GM12891 (cell line): ENCODE results near the gene NKAIN2.
A peak's percentile ranks its signal among the peaks of the same experiment; 100 is the strongest.

Experiments
- DNase-seq: peaks from one replicate; pipeline ENCODE4 v3.0.0; 2011; ENCODE audit warnings: low spot score; ENCODE audit not compliant: insufficient read length
- FAIRE-seq: peaks from 2 replicates; lab custom pipeline; 2011; peaks lifted over from hg19 to GRCh38; lab: Jason Lieb, UNC
- PAX5 ChIP-seq: IDR thresholded peaks from 2 replicates; pipeline ENCODE4 v1.6.1; 2011; ENCODE audit warnings: low read length, moderate library complexity, mild to moderate bottlenecking; ENCODE audit not compliant: insufficient read depth, severe bottlenecking
- POLR2A ChIP-seq: IDR thresholded peaks from 2 replicates; pipeline ENCODE4 v1.6.1; 2011; ENCODE audit warnings: low read depth, low read length, control low read depth
- POLR2AphosphoS5 ChIP-seq: IDR thresholded peaks from 2 replicates; pipeline ENCODE4 v1.6.1; 2011; ENCODE audit warnings: low read depth, low read length, control low read depth
- POU2F2 ChIP-seq: IDR thresholded peaks from 2 replicates; pipeline ENCODE4 v1.6.1; 2011; ENCODE audit warnings: low read depth, mild to moderate bottlenecking, control low read depth, low read length, moderate library complexity
- SPI1 ChIP-seq: IDR thresholded peaks from 2 replicates; pipeline ENCODE4 v1.6.1; 2011; ENCODE audit warnings: low read depth, low read length, control low read depth
- TAF1 ChIP-seq: IDR thresholded peaks from 2 replicates; pipeline ENCODE4 v1.6.1; 2011; ENCODE audit warnings: low read depth, low read length, control low read depth

NKAIN2 gene

DNA sequence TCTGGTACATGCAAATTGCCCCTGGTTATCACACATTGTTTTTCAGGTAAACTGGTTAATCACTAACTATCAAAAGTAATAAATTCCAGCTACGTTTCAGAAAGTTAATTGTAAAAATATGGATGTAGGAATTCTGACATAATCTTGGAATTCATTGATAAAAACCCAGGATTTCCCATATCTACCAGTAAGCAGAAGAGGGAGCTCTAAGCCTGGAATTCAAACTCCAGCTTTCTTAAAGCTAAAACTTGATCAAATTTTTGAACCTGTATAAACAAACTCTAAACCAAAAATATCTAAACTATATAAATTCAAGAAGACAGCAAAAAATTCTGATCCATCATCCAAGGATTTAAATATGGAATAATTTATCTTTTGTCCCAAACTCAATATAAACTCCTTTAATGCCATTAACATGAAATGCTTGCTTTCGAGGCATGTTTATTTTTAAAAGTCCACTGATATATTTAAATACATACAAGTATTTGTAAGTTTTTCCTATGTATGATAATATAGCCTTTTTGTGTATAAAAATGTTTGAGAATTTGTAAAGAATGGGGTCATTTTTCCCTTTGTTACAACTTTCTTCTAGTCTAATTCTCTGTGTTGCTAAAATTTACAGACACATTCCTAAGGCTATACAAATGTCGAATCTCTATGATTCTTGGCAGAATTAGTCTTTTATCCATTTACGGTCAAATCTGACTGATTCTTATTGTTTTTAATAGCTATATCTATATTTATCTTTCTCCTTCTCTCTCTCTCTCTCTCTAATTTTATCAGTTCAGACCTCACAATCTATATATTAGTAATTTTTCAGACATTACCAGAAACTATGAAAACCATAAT, 1067.2 kb downstream of the NKAIN2 start:
- no peak for DNase-seq
- TF ChIP-seq SPI1 (no peak), PAX5 (no peak), POLR2AphosphoS5 (no peak), TAF1 (no peak), POLR2A (no peak), POU2F2 (no peak)
- no peak for FAIRE-seq

- FAIRE-seq (no peak), DNase-seq (no peak)
- TF ChIP-seq POU2F2 (no peak), PAX5 (no peak), POLR2AphosphoS5 (no peak), SPI1 (peak; percentile 75; the same call in 1 of the 2 replicates), TAF1 (no peak)
Observed at GRCh38 chr6:124872361-124873065, 1068.8 kb downstream of the NKAIN2 start.

DNA sequence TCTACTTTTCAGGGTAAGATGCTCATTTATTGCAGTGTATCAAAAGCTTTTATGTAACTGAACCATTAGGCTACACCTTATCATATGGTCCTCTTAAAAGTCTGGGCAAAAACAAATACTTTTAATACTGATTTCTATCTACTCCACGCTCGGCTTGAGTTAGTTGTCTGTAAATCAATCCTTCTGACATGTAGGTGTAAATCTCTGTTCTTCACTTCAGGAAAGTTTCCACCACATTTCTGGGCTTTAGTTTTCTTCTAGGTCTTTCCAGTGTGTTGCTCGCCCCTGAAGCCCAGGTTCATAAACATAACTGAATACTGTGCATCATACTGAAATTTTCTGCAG, 1069.4 kb downstream of the NKAIN2 start:
- FAIRE-seq (no peak), DNase-seq (no peak)
- TF ChIP-seq POLR2AphosphoS5 (no peak), POLR2A (no peak), PAX5 (no peak), SPI1 (no peak), TAF1 (no peak), POU2F2 (no peak)
